ENCODE data around the gene CD320.
A peak's percentile ranks its signal among the peaks of the same experiment; 100 is the strongest.

Gene CD320

DNA sequence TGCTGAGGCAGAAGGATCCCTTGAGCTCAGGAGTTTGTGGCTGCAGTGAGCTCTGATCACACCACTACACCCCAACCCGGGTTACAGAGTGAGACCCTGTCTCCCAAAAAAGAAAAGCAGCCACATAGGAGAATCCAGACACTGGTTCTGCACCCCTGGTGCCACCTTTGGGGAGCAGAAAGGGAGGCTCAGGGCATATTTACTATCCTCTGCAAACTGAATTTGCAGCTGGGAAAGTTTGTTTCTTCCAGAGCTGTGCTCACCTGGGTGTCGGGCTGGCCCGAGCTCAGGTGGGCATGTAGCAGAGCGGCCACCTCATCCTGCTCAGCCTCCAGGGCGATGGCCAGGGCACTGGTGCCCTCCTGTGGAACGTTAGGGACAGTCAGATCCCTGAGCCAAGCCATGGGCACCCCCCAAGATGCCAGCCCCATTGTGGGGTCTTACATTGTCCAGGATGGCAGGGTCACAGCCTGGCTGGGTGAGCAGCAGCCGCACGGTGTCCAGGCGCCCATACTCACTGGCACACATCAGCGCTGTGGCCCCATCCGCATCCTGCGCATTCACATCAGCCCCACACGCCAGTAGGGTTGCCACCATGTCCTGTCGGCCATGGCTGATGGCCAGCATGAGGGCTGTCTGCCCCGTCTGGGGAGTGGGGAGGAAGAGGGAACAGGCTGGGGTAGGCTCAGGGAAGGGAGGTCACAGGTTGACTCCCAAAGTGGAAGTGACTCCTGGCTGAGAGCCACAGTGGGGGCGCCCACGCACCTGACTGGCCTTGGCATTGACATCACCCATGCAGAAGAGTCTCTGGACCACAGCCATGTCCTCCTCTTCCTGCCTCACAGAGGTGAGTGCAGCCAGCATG is 16.3 kb upstream of the CD320 start:
- DNase-seq (ENCODE audit: extremely low spot score) = no peak
- ChIA-PET CTCF (interaction anchor here (1.3 to 2.5 kb wide), 2 partner anchors 10 to 29 kb away, joined by 4 to 11 read pairs; no protein-coding TSS in a partner anchor), POLR2A (interaction anchor here (0.6 to 2.3 kb wide), 4 partner anchors 10 to 86 kb away, joined by 3 to 16 read pairs (median 5); no protein-coding TSS in a partner anchor)
- TF ChIP-seq, protein P1, sequence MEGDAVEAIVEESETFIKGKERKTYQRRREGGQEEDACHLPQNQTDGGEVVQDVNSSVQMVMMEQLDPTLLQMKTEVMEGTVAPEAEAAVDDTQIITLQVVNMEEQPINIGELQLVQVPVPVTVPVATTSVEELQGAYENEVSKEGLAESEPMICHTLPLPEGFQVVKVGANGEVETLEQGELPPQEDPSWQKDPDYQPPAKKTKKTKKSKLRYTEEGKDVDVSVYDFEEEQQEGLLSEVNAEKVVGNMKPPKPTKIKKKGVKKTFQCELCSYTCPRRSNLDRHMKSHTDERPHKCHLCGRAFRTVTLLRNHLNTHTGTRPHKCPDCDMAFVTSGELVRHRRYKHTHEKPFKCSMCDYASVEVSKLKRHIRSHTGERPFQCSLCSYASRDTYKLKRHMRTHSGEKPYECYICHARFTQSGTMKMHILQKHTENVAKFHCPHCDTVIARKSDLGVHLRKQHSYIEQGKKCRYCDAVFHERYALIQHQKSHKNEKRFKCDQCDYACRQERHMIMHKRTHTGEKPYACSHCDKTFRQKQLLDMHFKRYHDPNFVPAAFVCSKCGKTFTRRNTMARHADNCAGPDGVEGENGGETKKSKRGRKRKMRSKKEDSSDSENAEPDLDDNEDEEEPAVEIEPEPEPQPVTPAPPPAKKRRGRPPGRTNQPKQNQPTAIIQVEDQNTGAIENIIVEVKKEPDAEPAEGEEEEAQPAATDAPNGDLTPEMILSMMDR (IDR thresholded peaks at IDR 0.05; ENCODE audit: control extremely low read depth, extremely low read depth, low read depth, missing control alignments) = no peak

DNA sequence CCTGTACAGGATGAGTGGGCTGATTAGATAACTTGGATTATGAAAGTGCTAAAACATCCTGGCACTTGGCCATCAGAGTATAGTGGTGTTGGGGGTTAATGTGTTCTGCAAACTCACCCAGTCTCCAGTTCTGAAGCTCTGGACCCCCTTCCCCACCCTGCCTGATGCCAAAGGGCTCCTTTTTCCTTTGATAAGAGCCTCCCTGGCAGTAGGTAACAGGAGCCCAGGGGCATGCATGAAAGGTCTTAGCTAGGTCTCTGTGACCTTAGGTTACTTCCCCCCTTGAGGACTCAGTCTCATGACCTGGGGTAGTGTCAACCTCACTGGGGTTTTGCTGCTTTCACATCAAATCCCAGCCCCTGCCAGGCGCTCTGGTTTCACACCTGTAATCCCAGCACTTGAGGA is 15.6 kb upstream of the CD320 start:
- ChIA-PET POLR2A (interaction anchor here (0.6 to 2.3 kb wide), 4 partner anchors 11 to 87 kb away, joined by 3 to 16 read pairs (median 5); no protein-coding TSS in a partner anchor), CTCF (interaction anchor here (1.3 to 2.5 kb wide), 2 partner anchors 11 to 30 kb away, joined by 4 to 11 read pairs; no protein-coding TSS in a partner anchor)
- no peak for DNase-seq (ENCODE audit: extremely low spot score)
- TF ChIP-seq, protein P1 (IDR thresholded peaks at IDR 0.05; ENCODE audit: control extremely low read depth, extremely low read depth, low read depth, missing control alignments) = no peak

DNA sequence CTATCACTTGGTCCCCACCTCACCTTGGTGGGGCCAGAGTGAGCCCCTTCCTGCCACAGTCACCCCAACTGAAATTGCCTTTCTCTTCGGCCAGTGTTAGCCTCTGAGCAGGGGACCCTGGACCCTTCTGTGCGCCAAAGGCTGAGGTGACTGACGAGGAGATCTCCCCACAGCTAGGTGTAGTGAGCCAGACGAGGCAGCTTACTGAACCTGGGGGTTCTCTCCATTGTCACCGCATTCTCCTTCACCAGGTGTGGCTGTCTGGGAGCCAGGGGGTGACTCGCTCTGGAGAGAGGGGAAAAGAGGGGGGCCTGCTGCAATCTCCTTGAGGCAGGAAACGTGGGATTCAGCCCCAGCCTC is 14.5 kb upstream of the CD320 start:
- POLR2A ChIA-PET = interaction anchor here (0.6 to 2.3 kb wide), 3 partner anchors 12 to 55 kb away, joined by 3 to 16 read pairs (median 5); no protein-coding TSS in a partner anchor
- CTCF ChIA-PET = interaction anchor here (2.5 kb wide), 1 partner anchor 31 kb away, joined by 11 read pairs; no protein-coding TSS in a partner anchor
- DNase-seq (ENCODE audit: extremely low spot score) = no peak
- TF ChIP-seq, protein P1 (IDR thresholded peaks at IDR 0.05; ENCODE audit: control extremely low read depth, extremely low read depth, low read depth, missing control alignments) = no peak

DNA sequence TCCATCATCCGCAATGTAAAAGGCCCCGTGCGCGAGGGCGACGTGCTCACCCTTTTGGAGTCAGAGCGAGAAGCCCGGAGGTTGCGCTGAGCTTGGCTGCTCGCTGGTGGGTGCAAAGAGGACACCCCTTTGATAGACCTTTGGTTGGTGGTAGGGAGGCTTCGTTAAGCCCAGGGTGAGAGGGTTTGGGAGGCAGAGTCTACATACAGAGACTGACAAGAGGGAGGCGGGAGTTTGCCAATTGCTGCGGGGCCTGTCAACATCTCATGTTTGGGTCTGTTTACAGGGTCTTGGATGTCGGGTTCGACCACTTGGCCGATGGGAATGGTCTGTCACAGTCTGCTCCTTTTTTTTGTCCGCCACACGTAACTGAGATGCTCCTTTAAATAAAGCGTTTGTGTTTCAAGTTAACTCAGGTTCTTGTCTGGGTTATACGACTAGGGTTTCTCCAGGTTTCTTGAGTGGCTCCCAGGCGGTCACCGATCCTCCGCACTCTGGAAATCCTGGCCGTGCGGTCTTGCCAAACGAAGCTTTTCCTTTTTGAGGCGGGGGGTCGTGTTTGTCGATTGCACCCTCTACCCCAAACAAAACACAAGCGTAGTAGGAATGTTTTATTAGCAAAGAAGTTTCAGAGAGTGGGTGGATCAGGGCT is 14.0 kb upstream of the CD320 start:
- no peak for DNase-seq (ENCODE audit: extremely low spot score)
- POLR2A ChIA-PET = interaction anchor here (0.6 to 2.3 kb wide), 5 partner anchors 11 to 129 kb away, joined by 3 to 16 read pairs (median 3); no protein-coding TSS in a partner anchor
- TF ChIP-seq, protein P1 (IDR thresholded peaks at IDR 0.05; ENCODE audit: control extremely low read depth, extremely low read depth, low read depth, missing control alignments) = no peak
- CTCF ChIA-PET = interaction anchor here (2.0 to 2.5 kb wide), 2 partner anchors 12 to 32 kb away, joined by 7 to 11 read pairs; no protein-coding TSS in a partner anchor

DNA sequence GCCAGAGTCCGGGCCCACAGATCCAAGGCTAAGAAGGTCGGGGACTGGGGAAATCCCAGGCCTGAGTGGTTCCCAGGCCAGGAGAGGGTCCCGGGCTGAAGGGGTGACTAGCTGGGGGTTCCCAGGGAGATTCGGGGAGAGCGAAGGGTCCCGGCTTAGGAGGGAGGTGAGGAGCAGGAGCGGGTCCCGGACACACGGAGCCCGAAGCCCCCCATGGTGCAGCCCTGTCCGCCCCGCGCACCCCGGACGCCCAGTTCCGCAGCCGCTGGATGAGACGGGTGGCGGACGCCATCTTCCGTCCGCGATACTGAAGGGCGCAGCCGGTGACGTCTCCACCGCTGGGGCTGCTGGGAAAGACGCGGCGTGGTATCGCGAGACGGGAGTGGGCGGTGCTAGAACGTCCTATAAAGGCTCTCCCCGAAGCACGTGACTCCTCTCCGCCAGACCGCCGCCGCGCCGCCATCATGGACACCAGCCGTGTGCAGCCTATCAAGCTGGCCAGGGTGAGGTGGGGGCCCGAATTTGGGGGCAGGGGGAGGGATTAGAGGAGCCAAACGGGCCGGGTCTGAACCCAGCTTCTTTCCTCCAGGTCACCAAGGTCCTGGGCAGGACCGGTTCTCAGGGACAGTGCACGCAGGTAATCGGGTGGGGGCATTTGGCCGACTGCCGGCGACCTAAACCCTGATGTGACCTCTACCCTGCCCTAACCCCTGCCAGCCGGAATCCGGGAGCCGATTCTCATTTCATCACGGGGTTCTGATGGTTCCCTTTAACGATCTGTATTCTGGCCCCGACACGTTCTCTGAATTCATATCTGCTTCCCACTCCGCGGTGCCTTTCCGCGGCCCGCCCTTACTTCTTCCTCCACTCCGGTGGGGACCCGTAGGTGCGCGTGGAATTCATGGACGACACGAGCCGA is 13.2 kb upstream of the CD320 start, which contains the start of the genes NDUFA7 and RPS28:
NDUFA7 (minus strand) TSS at position 309 of the 919 bp plus-strand sequence; CDS start at position 292, 17 bp downstream.
RPS28 (plus strand) TSS at position 430 of the 919 bp plus-strand sequence; CDS start at position 465, 35 bp downstream.
- DNase-seq (ENCODE audit: extremely low spot score) = peak; percentile 98
- TF ChIP-seq, protein P1 (IDR thresholded peaks at IDR 0.05; ENCODE audit: control extremely low read depth, extremely low read depth, low read depth, missing control alignments) = peak; percentile 56
- CTCF ChIA-PET = interaction anchor here (2.0 kb wide), 1 partner anchor 11 kb away, joined by 7 read pairs; no protein-coding TSS in a partner anchor

More for the DNA sequence above, 13.2 kb upstream of the CD320 start, which contains the start of the genes NDUFA7 and RPS28:
- POLR2A ChIA-PET = interaction anchor here (0.6 to 1.3 kb wide), 7 partner anchors 10 to 192 kb away, joined by 3 to 7 read pairs (median 3); partner anchors contain the start of gene ZNF414

All from GM10248 (cell line).